Measurements from ENCODE around the gene CHKA.

The CHKA gene

GRCh38 chr11:68044145-68044813 lies 76.9 kb downstream of the CHKA start:
- no peak for DNase-seq (ENCODE audit: low spot score)

- peak; percentile 87 for DNase-seq (ENCODE audit: low spot score)
These were observed 77.6 kb downstream of the CHKA start for GRCh38 chr11:68043349-68044144.

DNA sequence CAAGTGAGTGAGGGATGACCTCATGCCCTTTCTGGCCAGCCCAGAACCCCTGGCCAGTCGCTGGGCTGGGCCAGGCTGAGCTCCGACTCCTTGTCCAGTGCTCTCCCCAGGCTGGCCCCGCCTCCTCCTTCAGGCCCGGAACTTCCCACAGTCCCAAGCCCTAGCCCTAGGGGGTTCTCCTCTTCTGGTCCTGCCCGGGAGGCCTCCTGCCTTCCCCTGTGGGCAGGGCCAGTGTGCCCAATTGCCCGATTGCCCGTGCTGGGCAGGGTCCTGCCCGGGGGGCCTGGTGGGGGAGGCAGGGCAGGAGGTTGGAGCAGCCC lies 78.2 kb downstream of the CHKA start:
- DNase-seq (ENCODE audit: low spot score), result no peak

- no peak for DNase-seq (ENCODE audit: low spot score)
These were observed 78.8 kb downstream of the CHKA start for GRCh38 chr11:68042219-68043028.

GRCh38 chr11:68041617-68042218 lies 79.5 kb downstream of the CHKA start:
- DNase-seq (ENCODE audit: low spot score), result no peak

DNA sequence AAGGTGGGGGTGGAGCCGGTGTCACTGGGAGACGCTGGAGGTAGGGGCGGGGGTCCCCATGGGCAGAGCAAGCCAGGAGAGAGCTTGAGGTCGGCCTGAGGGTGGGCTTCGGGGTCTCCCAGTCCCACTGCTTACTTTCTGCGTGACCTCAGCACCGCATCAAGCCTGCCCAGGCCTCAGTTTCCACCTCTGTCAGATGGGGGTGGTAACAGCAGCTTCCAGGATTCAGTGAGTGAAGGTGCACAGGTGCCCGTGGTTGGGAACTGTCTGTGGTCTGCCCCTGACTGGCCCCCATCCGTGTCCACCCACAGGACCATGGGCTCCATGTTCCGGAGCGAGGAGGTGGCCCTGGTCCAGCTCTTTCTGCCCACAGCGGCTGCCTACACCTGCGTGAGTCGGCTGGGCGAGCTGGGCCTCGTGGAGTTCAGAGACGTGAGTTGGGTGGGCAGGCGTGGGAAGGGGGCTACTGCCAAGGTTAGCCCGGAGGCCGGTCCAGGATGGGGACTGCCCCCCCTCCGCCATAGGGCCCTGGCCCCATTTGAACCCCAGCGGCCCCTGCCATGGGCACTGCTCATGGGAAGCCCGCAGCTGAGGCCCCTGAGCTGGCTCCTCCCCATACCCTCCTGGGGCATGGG lies 80.1 kb downstream of the CHKA start:
- no peak for DNase-seq (ENCODE audit: low spot score)

GRCh38 chr11:68040101-68040956 lies 80.9 kb downstream of the CHKA start:
- peak; percentile 86 for DNase-seq (ENCODE audit: low spot score)

DNA sequence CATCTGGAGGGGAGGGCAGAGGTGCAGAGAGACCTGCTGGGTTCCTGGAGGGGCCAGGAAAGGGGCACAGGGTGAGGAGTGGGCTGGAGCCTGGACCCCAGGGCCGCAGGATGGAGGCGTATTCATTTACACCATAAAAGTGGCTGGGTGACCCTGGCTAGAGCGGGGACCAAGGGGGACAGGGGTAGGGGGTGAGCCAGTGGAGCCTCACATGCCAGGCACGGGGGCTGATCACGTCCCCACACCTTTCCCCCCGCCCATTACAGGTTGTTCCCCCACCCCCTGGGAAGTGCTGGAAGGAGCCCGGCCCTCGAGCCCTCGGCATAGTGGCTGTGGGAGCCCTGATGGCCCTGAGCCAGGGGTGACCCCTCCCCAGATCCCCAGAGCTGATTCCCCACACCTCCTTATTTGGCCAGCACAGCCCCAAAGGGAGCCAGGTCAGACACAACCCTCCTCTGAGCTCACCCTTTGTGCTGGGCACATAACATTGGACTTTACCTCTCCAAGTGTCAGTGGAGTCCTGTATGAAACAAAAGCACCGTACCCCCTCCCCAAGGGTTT lies 81.6 kb downstream of the CHKA start:
- DNase-seq (ENCODE audit: low spot score), result no peak

GRCh38 chr11:68038718-68039525 lies 82.3 kb downstream of the CHKA start, which contains the start of gene TCIRG1:
Gene TCIRG1, plus strand, starts transcription at chr11:68039025. Its CDS starts 2,247 bp downstream, at chr11:68041272.
- peak; percentile 97 for DNase-seq (ENCODE audit: low spot score)

- no peak for DNase-seq (ENCODE audit: low spot score)
These were observed 82.9 kb downstream of the CHKA start for GRCh38 chr11:68038226-68038717.

- no peak for DNase-seq (ENCODE audit: low spot score)
These were observed 83.6 kb downstream of the CHKA start for GRCh38 chr11:68037411-68038225.

DNA sequence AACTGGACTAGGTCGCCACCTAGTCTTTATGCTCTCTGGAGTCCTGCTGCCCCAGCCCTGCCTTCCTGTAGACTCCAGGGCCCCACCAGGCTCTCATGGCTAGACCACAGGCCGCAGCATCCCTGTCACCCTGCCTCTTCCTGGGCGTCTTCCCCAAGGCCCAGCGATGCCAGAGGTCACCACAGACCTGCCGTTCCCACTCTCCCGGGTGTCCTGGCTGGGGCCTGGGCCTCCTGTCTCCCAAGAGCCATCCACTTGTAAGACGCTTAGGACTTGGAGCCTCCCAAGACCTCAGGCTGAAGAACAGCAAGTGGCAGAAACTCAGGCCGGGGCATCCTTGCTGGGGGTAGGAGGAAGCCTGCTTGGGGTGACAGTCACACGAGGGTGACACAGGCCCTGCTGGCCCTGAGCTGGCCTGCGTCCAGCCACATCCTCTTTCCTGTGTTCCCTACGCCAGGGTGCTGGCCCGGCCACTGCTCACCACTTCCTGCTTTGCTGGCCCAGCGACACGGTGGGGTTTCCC lies 84.4 kb downstream of the CHKA start:
- DNase-seq (ENCODE audit: low spot score), result no peak

DNA sequence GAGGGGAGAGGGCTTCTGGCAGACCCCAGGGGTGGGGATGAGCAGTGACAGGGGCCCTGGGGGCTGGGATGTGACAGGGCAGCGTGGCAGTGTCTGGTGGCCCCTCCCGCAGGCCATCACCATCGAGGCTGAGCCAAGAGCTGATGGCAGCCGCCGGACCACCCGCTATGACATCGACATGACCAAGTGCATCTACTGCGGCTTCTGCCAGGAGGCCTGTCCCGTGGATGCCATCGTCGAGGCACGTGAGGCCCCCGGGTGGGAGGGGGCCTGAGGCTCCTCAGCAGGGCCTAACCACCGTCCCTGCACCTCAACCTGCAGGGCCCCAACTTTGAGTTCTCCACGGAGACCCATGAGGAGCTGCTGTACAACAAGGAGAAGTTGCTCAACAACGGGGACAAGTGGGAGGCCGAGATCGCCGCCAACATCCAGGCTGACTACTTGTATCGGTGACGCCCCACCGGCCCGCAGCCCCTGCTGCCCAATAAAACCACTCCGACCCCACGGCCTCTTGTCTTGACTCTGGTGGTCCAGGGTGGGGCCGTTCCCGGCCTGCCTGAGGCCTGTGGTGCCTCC lies 85.0 kb downstream of the CHKA start:
- DNase-seq (ENCODE audit: low spot score), result no peak

GRCh38 chr11:68035266-68035876 lies 85.8 kb downstream of the CHKA start:
- DNase-seq (ENCODE audit: low spot score), result no peak

DNA sequence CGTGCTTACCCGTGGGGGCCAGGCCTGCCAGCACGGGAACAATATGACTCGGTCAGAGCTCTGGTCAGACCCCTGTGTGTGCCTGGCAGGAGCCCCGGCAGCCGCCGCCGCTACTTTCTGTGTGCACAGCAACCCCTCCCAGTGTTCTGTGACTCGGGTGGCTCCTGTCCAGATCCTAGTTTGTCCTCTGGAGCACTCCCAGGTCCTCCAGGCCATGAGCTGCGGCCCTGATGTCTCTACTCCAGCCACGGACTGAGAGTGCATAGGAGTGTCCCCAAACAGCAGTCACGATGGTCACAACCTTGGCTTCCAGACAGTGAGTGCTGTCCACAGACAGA lies 87.5 kb downstream of the CHKA start:
- DNase-seq (ENCODE audit: low spot score), result no peak

DNA sequence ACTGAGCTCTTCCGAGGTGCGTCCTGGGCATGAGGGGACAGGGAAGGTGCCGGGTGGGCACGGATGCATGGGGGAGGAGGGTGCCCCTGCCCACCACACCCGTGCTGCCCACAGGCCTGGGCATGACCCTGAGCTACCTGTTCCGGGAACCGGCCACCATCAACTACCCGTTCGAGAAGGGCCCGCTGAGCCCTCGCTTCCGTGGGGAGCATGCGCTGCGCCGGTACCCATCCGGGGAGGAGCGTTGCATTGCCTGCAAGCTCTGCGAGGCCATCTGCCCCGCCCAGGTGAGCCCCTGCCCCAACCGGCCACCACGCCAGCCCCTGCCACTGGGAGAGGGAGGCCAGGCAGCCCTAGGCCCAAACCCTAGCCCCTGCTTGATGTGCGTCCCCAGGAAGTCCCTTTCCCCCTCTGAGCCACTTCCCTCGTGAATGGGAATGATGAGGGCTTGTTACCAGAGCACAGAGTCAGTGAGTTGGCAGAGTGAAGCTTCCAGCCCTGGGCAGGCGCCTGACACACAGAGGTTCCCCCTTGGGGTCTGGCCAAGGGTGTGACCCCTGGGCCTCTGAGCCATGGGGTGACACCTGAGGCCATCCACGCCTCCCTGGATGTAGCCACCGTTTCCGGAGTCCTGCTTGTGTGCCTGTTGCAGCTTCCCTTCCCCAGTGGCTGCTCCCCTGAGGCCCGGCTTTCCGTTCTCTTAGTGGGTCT lies 88.0 kb downstream of the CHKA start:
- DNase-seq (ENCODE audit: low spot score), result no peak

DNA sequence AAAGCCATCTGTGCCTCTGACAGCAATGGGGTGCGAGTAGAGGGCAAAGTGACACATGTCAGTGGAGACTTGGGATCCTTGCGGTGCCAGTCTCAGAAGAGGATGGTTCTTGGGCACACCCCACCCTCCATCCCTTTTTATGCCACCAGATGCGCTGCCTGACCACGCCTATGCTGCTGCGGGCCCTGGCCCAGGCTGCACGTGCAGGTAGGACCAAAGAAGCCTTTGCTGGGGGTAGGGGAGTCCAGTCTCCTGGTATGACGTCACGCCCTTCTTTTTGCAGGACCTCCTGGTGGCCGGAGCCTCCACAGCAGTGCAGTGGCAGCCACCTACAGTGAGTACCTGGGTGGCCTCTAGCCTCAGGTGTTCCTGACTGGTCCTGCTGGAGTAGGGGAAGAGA lies 89.2 kb downstream of the CHKA start:
- DNase-seq (ENCODE audit: low spot score), result no peak

Data from GM03348 (cell line).